ENCODE data around the gene UBB. TPM values are rescaled to one million over a fixed set of nuclear protein-coding genes. Genes with fewer than 3 reads are reported as not detected.
A peak's percentile ranks its signal among the peaks of the same experiment; 100 is the strongest.

Gene UBB
- total RNA-seq, 1 donor from 2014 or later, result 1,783 TPM

DNA sequence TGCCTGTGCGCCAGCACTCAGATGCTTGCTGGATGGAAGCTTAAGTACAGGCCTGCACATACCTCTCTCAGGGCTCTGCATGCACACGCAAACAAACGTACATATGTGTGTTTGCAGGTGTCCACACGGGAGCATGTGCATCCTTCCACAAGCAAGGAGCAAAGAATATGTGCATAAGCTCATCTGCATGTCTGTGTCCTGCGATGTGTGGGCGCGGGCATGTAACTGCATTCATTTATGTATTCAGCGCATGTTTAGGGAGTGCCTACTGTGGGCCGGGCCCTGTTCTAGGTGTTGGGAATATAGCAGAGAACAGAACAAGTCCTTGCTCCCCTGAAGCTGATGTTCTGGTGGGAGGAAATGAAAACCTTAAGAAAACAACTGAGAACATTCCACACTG is 48.2 kb downstream of the UBB start:
- DNase-seq (ENCODE audit: low read depth) (no peak), FAIRE-seq (no peak)
- Histone ChIP-seq H3K27ac (ENCODE audit: low read depth, low read length) (no peak overlapping the region), H2AFZ (ENCODE audit: low read depth, low read length) (no peak overlapping the region), H4K20me1 (ENCODE audit: insufficient read depth, low read length) (no peaks in the 10 kb centered on the region), H3K4me3 (ENCODE audit: insufficient read depth, low read depth, low read length) (no peak overlapping the region), H3K4me2 (ENCODE audit: low read length) (no peak overlapping the region), H3K79me2 (ENCODE audit: insufficient read depth, low read length) (no peaks in the 10 kb centered on the region), H3K4me1 (ENCODE audit: insufficient read depth, low read length) (no peaks in the 10 kb centered on the region), H3K36me3 (ENCODE audit: insufficient read depth, low read length) (no peaks in the 10 kb centered on the region), H3K27me3 (ENCODE audit: insufficient read depth, low read length) (no peaks in the 10 kb centered on the region), H3K9ac (ENCODE audit: low read length) (no peak overlapping the region), H3K9me3 (ENCODE audit: insufficient read depth, low read depth, low read length) (no peaks in the 10 kb centered on the region)
- H3K36me3 Mint-ChIP-seq (ENCODE audit: low read depth, unreplicated experiment), result peaks cover 2% of the 10 kb centered on the region
- peak overlapping the region; percentile 48 for H3K27ac Mint-ChIP-seq (ENCODE audit: unreplicated experiment)
- H3K4me3 Mint-ChIP-seq (ENCODE audit: unreplicated experiment), result no peak overlapping the region
- H3K27me3 Mint-ChIP-seq (ENCODE audit: low read depth, unreplicated experiment), result peaks cover 13% of the 10 kb centered on the region
- no peaks in the 10 kb centered on the region for H3K9me3 Mint-ChIP-seq (ENCODE audit: unreplicated experiment)
- H3K4me1 Mint-ChIP-seq (ENCODE audit: low read depth, unreplicated experiment), result no peaks in the 10 kb centered on the region
- no peak for TF ChIP-seq CTCF (IDR thresholded peaks at IDR 0.05; ENCODE audit: insufficient read depth, low read depth, low read length)
- TF ChIP-seq EZH2 (IDR thresholded peaks at IDR 0.05; ENCODE audit: insufficient read depth, low read length), result no peak

DNA sequence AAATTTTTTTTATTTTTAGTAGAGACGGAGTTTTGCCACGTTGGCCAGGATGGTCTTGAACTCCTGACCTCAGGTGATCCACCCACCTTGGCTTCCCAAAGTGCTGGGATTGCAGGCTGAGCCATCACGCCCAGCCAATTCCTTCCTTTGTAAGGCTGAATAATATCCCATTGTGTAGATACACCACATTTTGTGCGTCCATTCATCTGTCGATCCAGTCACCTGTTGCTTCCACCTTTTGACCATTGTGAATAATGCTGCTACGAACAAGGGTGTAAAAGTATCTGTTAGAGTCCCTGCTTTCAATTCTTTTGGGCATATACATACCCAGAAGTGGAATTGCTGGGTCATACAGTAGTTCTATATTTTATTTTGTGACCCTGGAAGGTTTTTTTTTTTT is 49.8 kb downstream of the UBB start:
- FAIRE-seq (no peak), DNase-seq (ENCODE audit: low read depth) (no peak)
- no peaks in the 10 kb centered on the region for H4K20me1 ChIP-seq (ENCODE audit: insufficient read depth, low read length)
- H3K27ac ChIP-seq (ENCODE audit: low read depth, low read length), result no peak overlapping the region
- Mint-ChIP-seq H3K36me3 (ENCODE audit: low read depth, unreplicated experiment) (peaks cover 2% of the 10 kb centered on the region), H3K4me1 (ENCODE audit: low read depth, unreplicated experiment) (no peaks in the 10 kb centered on the region), H3K4me3 (ENCODE audit: unreplicated experiment) (no peak overlapping the region), H3K9me3 (ENCODE audit: unreplicated experiment) (no peaks in the 10 kb centered on the region), H3K27me3 (ENCODE audit: low read depth, unreplicated experiment) (peaks cover 13% of the 10 kb centered on the region), H3K27ac (ENCODE audit: unreplicated experiment) (no peak overlapping the region)
- H3K9ac ChIP-seq (ENCODE audit: low read length), result no peak overlapping the region
- H3K79me2 ChIP-seq (ENCODE audit: insufficient read depth, low read length), result no peaks in the 10 kb centered on the region
- H3K4me2 ChIP-seq (ENCODE audit: low read length), result no peak overlapping the region
- no peaks in the 10 kb centered on the region for H3K27me3 ChIP-seq (ENCODE audit: insufficient read depth, low read length)
- H3K4me1 ChIP-seq (ENCODE audit: insufficient read depth, low read length), result no peaks in the 10 kb centered on the region
- H2AFZ ChIP-seq (ENCODE audit: low read depth, low read length), result no peak overlapping the region
- no peaks in the 10 kb centered on the region for H3K36me3 ChIP-seq (ENCODE audit: insufficient read depth, low read length)
- no peaks in the 10 kb centered on the region for H3K9me3 ChIP-seq (ENCODE audit: insufficient read depth, low read depth, low read length)
- no peak overlapping the region for H3K4me3 ChIP-seq (ENCODE audit: insufficient read depth, low read depth, low read length)
- TF ChIP-seq CTCF (IDR thresholded peaks at IDR 0.05; ENCODE audit: insufficient read depth, low read depth, low read length), result no peak
- no peak for TF ChIP-seq EZH2 (IDR thresholded peaks at IDR 0.05; ENCODE audit: insufficient read depth, low read length)

- no peak overlapping the region for H2AFZ ChIP-seq (ENCODE audit: low read depth, low read length)
- H3K4me1 ChIP-seq (ENCODE audit: insufficient read depth, low read length), result no peaks in the 10 kb centered on the region
- no peaks in the 10 kb centered on the region for H3K9me3 ChIP-seq (ENCODE audit: insufficient read depth, low read depth, low read length)
- no peaks in the 10 kb centered on the region for H3K27me3 ChIP-seq (ENCODE audit: insufficient read depth, low read length)
- H3K4me3 ChIP-seq (ENCODE audit: insufficient read depth, low read depth, low read length), result no peak overlapping the region
- DNase-seq (ENCODE audit: low read depth), result no peak
- H3K27me3 Mint-ChIP-seq (ENCODE audit: low read depth, unreplicated experiment), result peaks cover 8% of the 10 kb centered on the region
- H4K20me1 ChIP-seq (ENCODE audit: insufficient read depth, low read length), result no peaks in the 10 kb centered on the region
- no peak overlapping the region for H3K9ac ChIP-seq (ENCODE audit: low read length)
- TF ChIP-seq EZH2 (IDR thresholded peaks at IDR 0.05; ENCODE audit: insufficient read depth, low read length) (no peak), CTCF (IDR thresholded peaks at IDR 0.05; ENCODE audit: insufficient read depth, low read depth, low read length) (no peak)
- no peak overlapping the region for H3K27ac Mint-ChIP-seq (ENCODE audit: unreplicated experiment)
- peaks cover 2% of the 10 kb centered on the region for H3K36me3 Mint-ChIP-seq (ENCODE audit: low read depth, unreplicated experiment)
- H3K79me2 ChIP-seq (ENCODE audit: insufficient read depth, low read length), result no peaks in the 10 kb centered on the region
- no peak overlapping the region for H3K4me2 ChIP-seq (ENCODE audit: low read length)
- H3K4me3 Mint-ChIP-seq (ENCODE audit: unreplicated experiment), result no peak overlapping the region
- H3K9me3 Mint-ChIP-seq (ENCODE audit: unreplicated experiment), result no peaks in the 10 kb centered on the region
- H3K27ac ChIP-seq (ENCODE audit: low read depth, low read length), result no peak overlapping the region
- no peaks in the 10 kb centered on the region for H3K4me1 Mint-ChIP-seq (ENCODE audit: low read depth, unreplicated experiment)
- no peak for FAIRE-seq
- no peaks in the 10 kb centered on the region for H3K36me3 ChIP-seq (ENCODE audit: insufficient read depth, low read length)
These were observed 51.1 kb downstream of the UBB start for GRCh38 chr17:16432017-16432416.

Other genes with a start within 250 kb of the UBB start
- gene NCOR1, start 165.6 kb upstream of the UBB start, total RNA-seq, result 119 and 121 TPM in 2 replicates
- 21.9 and 25.5 TPM in 2 replicates for gene PIGL, start 163.9 kb upstream of the UBB start, total RNA-seq
- gene CENPV, start 27.6 kb upstream of the UBB start, total RNA-seq, result 25.1 and 38.8 TPM in 2 replicates
- gene TRPV2, start 34.5 kb downstream of the UBB start, total RNA-seq, result 0.50 and 0.86 TPM in 2 replicates
- gene LRRC75A, start 111.1 kb downstream of the UBB start, total RNA-seq, result 0.36 TPM in 2 replicates
- 8.7 and 8.9 TPM in 2 replicates for gene ZNF287, start 188.1 kb downstream of the UBB start, total RNA-seq